HEK293T (cell line): ENCODE measurements around the gene LOC128125822.
"Not testable (repeated sequence)": the region's sequence is repeated elsewhere in the genome, so short reads cannot be mapped to it uniquely, and the experiment has no call there.

Source experiments
- CTBP1 ChIP-seq: fragments of 450-650 bp; IDR thresholded peaks from 2 replicates; pipeline ENCODE4 v1.6.1; 2016; ENCODE audit warnings: borderline replicate concordance
- FOXM1 ChIP-seq: fragments of 450-650 bp; IDR thresholded peaks from 2 replicates; pipeline ENCODE4 v1.6.1; 2017; ENCODE audit warnings: mild to moderate bottlenecking, borderline replicate concordance
- TARDBP ChIP-seq: fragments of 450-650 bp; IDR thresholded peaks from 2 replicates; pipeline ENCODE4 v1.6.1; 2016
- ZNF384 ChIP-seq: fragments of 450-650 bp; IDR thresholded peaks from 2 replicates; pipeline ENCODE4 v1.6.1; 2016

DNA sequence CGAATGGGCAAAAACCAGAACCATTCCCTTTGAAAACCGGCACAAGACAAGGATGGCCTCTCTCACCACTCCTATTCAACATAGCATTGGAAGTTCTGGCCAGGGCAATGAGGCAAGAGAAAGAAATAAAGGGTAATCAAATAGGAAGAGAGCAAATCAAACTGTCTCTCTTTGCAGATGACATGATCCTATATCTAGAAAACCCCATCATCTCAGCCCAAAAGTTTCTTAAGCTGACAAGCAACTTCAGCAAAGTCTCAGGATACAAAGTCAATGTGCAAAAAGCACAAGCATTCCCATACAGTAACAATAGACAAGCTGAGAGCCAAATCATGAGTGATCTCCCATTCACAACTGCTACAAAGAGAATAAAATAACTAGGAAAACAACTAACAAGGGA lies 13.4 kb downstream of the LOC128125822 start:
- TF ChIP-seq ZNF384, CTBP1, TARDBP, FOXM1: not testable (repeated sequence)
